PC-9 (cell line): ENCODE data around the gene UNC5C. TPM values are rescaled to one million over a fixed set of nuclear protein-coding genes. Genes with fewer than 3 reads are reported as not detected.

Experiments
- BruUV-seq: library from RNA; stranded (reverse); fragments of 400-500 nt; replicated peaks from 2 replicates; lab custom pipeline; 2021; lab: Mats Ljungman, UMichigan
- CTCF ChIA-PET: fragments of 300-600 bp; sonication (Branson Sonifier 250); formaldehyde crosslinking; loops from one replicate; lab custom pipeline; 2022; ENCODE audit warnings: antibody characterized with exemption; lab: Charles Lee
- POLR2A ChIA-PET: fragments of 300-600 bp; sonication (Branson Sonifier 250); formaldehyde crosslinking; loops from one replicate; lab custom pipeline; 2022; ENCODE audit warnings: antibody characterized with exemption; ENCODE audit not compliant: unreplicated experiment; lab: Charles Lee
- DNase-seq, 2 experiments: peaks; one replicate each; pipeline versions ENCODE4 v3.0.0 to v3.0.0-alpha.2; 2015 to 2022; ENCODE audit warnings: mixed read lengths in 1 of 2
- H2AFZ ChIP-seq: fragments of 200-600 bp; sonication (generic); 2 replicates; pipeline ENCODE4 v1.8.1; 2017; ENCODE audit warnings: antibody characterized with exemption
- H3F3A ChIP-seq: fragments of 200-600 bp; sonication (generic); 2 replicates; pipeline ENCODE4 v1.8.1; 2017; ENCODE audit warnings: antibody characterized with exemption, mild to moderate bottlenecking, low read depth; ENCODE audit not compliant: insufficient read depth
- H3K27ac ChIP-seq: fragments of 200-600 bp; sonication (generic); 2 replicates; pipeline ENCODE4 v1.6.1; 2016; ENCODE audit warnings: mixed run types
- H3K27me3 ChIP-seq: fragments of 200-600 bp; sonication (generic); 2 replicates; pipeline ENCODE4 v1.6.1; 2016; ENCODE audit warnings: low read depth, mixed run types; ENCODE audit not compliant: insufficient read depth
- H3K36me3 ChIP-seq: fragments of 200-600 bp; sonication (generic); 2 replicates; pipeline ENCODE4 v1.6.1; 2016; ENCODE audit warnings: low read depth, mixed run types
- H3K4me1 ChIP-seq: fragments of 200-600 bp; sonication (generic); replicated peaks from 2 replicates; pipeline ENCODE4 v1.6.1; 2016; ENCODE audit warnings: mixed run types; ENCODE audit not compliant: insufficient read depth
- H3K4me2 ChIP-seq: fragments of 200-600 bp; sonication (generic); 2 replicates; pipeline ENCODE4 v1.6.1; 2017; ENCODE audit warnings: mixed run types
- H3K4me3 ChIP-seq: fragments of 200-600 bp; sonication (generic); 2 replicates; pipeline ENCODE4 v1.6.1; 2016; ENCODE audit warnings: mixed run types
- H3K79me2 ChIP-seq: fragments of 200-600 bp; sonication (generic); 2 replicates; pipeline ENCODE4 v1.6.1; 2017; ENCODE audit warnings: low read depth, mixed run types
- H3K9me2 ChIP-seq: fragments of 200-600 bp; sonication (generic); 2 replicates; pipeline ENCODE4 v1.8.1; 2017; ENCODE audit warnings: mild to moderate bottlenecking; ENCODE audit not compliant: insufficient read depth
- H3K9me3 ChIP-seq: fragments of 200-600 bp; sonication (generic); 2 replicates; pipeline ENCODE4 v1.8.1; 2016; ENCODE audit warnings: low read depth; ENCODE audit not compliant: insufficient read depth
- H4K20me1 ChIP-seq: fragments of 200-600 bp; sonication (generic); 2 replicates; pipeline ENCODE4 v1.8.1; 2017; ENCODE audit not compliant: insufficient read depth
- EZH2 ChIP-seq: fragments of 200-600 bp; sonication (generic); IDR thresholded peaks from 2 replicates; pipeline ENCODE4 v1.8.0; 2017; ENCODE audit warnings: antibody characterized with exemption, low read depth
- intact Hi-C: fragments of 100-400 bp; cut with micrococcal nuclease; formaldehyde crosslinking; loops from one replicate; pipeline ENCODE4 v1.10.0; 2022; ENCODE audit not compliant: unreplicated experiment
- total RNA-seq: library from RNA; stranded (reverse); gene quantifications from 2 replicates; pipeline ENCODE4 v1.2.3, GENCODE V29; 2021
- TF ChIP-seq, protein P1 (sequence below): fragments of 200-600 bp; sonication (generic); conservative IDR thresholded peaks from 2 replicates; pipeline ENCODE4 v1.6.1; 2017; ENCODE audit warnings: mixed run types, antibody characterized with exemption, mild to moderate bottlenecking, moderate library complexity

Gene UNC5C
- total RNA-seq, 1 experiment from 2014 or later: not detected

DNA sequence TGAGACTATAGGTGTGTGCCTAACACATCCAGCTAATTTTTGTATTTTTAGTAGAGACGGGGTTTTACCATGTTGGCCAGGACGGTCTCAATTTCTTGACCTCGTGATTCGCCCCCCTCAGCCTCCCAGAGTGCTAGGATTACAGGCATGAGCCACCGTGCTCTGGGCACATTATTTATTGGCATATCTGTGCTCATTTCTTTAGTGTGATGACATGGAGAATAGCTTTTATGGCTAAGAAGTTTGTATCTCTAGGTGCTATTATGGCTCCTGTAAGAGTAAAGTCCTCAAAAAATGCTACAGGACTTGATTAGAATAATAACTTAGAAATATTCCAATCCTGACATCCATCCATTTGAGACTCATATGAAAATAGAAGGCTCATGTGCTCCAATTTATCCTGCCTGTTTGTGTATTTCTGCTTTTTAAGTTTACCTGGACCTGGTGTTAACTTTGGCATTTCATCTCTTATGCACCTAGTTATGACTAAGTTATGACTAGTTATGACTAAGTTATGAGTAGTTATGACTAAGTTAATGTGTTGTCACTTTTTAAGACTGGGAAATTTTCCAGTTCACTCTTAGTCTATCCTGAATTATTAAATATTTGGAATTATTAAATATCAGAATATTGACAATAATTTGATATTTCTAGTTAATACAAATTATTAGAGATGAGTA is 36.4 kb upstream of the UNC5C start:
- intact Hi-C loops: no loop called here
- no peak overlapping the region for H3K4me3 ChIP-seq
- no peaks in the 10 kb centered on the region for H4K20me1 ChIP-seq
- no TSS peak for BruUV-seq
- no peaks in the 10 kb centered on the region for H3K4me1 ChIP-seq
- ChIA-PET CTCF (no interaction called here), POLR2A (no interaction called here)
- no peak overlapping the region for H3K27ac ChIP-seq
- H3K9me2 ChIP-seq: no peaks in the 10 kb centered on the region
- no peak overlapping the region for H2AFZ ChIP-seq
- H3F3A ChIP-seq: no peaks in the 10 kb centered on the region
- no peak overlapping the region for H3K4me2 ChIP-seq
- no peaks in the 10 kb centered on the region for H3K79me2 ChIP-seq
- no peak for TF ChIP-seq EZH2
- TF ChIP-seq, protein P1, sequence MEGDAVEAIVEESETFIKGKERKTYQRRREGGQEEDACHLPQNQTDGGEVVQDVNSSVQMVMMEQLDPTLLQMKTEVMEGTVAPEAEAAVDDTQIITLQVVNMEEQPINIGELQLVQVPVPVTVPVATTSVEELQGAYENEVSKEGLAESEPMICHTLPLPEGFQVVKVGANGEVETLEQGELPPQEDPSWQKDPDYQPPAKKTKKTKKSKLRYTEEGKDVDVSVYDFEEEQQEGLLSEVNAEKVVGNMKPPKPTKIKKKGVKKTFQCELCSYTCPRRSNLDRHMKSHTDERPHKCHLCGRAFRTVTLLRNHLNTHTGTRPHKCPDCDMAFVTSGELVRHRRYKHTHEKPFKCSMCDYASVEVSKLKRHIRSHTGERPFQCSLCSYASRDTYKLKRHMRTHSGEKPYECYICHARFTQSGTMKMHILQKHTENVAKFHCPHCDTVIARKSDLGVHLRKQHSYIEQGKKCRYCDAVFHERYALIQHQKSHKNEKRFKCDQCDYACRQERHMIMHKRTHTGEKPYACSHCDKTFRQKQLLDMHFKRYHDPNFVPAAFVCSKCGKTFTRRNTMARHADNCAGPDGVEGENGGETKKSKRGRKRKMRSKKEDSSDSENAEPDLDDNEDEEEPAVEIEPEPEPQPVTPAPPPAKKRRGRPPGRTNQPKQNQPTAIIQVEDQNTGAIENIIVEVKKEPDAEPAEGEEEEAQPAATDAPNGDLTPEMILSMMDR: no peak
- no peaks in the 10 kb centered on the region for H3K36me3 ChIP-seq
- H3K27me3 ChIP-seq: no peaks in the 10 kb centered on the region
- H3K9me3 ChIP-seq: no peaks in the 10 kb centered on the region
- DNase-seq: no peak

DNA sequence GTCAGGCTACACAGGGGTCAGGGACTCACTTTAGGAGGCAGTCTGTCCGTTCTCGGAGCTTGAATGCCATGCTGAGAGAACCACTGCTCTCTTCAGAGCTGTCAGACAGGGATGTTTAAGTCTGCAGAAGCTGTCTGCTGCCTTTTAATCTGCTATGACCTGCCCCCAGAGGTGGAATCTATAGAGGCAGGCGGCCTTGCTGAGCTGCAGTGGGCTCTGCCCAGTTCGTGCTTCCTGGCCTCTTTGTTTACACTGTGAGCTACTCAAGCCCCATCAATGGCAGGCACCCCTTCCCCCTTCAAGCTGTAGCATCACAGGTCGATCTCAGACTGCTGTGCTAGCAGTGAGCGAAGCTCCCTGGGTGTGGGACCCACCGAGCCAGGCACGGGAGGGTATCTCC is 31.5 kb upstream of the UNC5C start:
- CTCF ChIA-PET: no interaction called here
- POLR2A ChIA-PET: no interaction called here

DNA sequence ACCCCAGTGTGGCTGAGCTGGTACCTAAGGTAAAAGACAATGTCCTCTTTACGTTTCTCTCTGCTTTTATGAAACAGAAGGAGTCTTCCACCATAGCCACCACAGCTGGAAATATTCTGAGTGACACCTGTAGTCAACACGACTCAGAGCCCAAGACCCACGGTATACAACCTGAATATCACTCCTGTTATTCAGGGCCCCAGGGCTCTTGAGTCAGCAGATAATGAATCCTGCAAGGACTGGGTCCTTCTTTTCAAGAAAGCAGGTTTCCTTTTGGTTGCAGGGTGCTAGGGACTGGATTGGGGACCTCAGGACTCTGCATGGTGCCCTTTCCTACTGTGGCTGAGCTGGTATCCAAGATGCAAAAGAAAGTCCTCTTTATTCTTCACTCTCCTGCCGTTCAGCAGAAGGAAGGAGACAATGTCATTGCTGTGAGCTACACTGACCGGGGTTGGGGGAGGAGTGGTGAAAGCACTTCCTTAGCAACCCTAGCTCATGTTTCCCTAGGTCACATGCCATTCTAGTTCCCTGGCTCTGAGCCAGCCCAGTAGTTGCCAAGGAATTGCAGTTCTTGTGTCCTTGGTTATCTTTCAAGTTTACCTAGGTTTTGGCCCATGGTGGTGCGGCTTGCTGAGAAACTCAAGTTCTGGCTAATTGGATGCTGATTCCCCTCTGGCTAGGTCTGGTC is 23.7 kb upstream of the UNC5C start:
- Histone ChIP-seq H3F3A (no peaks in the 10 kb centered on the region), H3K9me2 (no peaks in the 10 kb centered on the region), H3K79me2 (no peaks in the 10 kb centered on the region), H3K4me2 (peak overlapping the region; percentile 42; the same call in 1 of the 2 replicates), H3K4me1 (no peaks in the 10 kb centered on the region), H2AFZ (no peak overlapping the region), H4K20me1 (no peaks in the 10 kb centered on the region), H3K27ac (no peak overlapping the region), H3K4me3 (no peak overlapping the region), H3K27me3 (no peaks in the 10 kb centered on the region), H3K9me3 (no peaks in the 10 kb centered on the region), H3K36me3 (no peaks in the 10 kb centered on the region)
- ChIA-PET CTCF (interaction anchor here (0.6 to 0.7 kb wide), 2 partner anchors 83 to 251 kb away, joined by 3 to 5 read pairs; no protein-coding TSS in a partner anchor), POLR2A (no interaction called here)
- no TSS peak for BruUV-seq
- peak; percentile 54 to 65 for DNase-seq
- TF ChIP-seq, protein P1: no peak
- TF ChIP-seq EZH2: no peak
- intact Hi-C loops: no loop called here

More for the DNA sequence above, 31.5 kb upstream of the UNC5C start:
- H3K27ac ChIP-seq: no peak overlapping the region
- H2AFZ ChIP-seq: no peak overlapping the region
- intact Hi-C loops: no loop called here
- H4K20me1 ChIP-seq: no peaks in the 10 kb centered on the region
- H3K4me2 ChIP-seq: no peak overlapping the region
- no TSS peak for BruUV-seq
- no peak overlapping the region for H3K4me3 ChIP-seq
- H3K4me1 ChIP-seq: no peaks in the 10 kb centered on the region
- H3K9me2 ChIP-seq: no peaks in the 10 kb centered on the region
- no peak for DNase-seq
- no peak for TF ChIP-seq EZH2
- TF ChIP-seq, protein P1: no peak
- H3K36me3 ChIP-seq: no peaks in the 10 kb centered on the region
- no peaks in the 10 kb centered on the region for H3K27me3 ChIP-seq
- no peaks in the 10 kb centered on the region for H3F3A ChIP-seq
- H3K79me2 ChIP-seq: no peaks in the 10 kb centered on the region
- no peaks in the 10 kb centered on the region for H3K9me3 ChIP-seq
